ENCODE results near the gene NSD1. TPM values are rescaled to one million over a fixed set of nuclear protein-coding genes. Genes with fewer than 3 reads are reported as not detected.
"Not testable (repeated sequence)": the region's sequence is repeated elsewhere in the genome, so short reads cannot be mapped to it uniquely, and the experiment has no call there.

Gene NSD1
- total RNA-seq, 1 experiment from 2014 or later = 18.3 TPM

- peak; percentile 43 for DNase-seq (ENCODE audit: low read depth)
These were observed 171.0 kb downstream of the NSD1 start for GRCh38 chr5:177304392-177305119.

GRCh38 chr5:177306103-177306640 is 172.6 kb downstream of the NSD1 start:
- not testable (repeated sequence) for DNase-seq (ENCODE audit: low read depth)

GRCh38 chr5:177306674-177307543 is 173.3 kb downstream of the NSD1 start:
- DNase-seq (ENCODE audit: low read depth) = peak; percentile 29

- DNase-seq (ENCODE audit: low read depth) = no peak
These were observed 174.2 kb downstream of the NSD1 start for GRCh38 chr5:177307544-177308363.

GRCh38 chr5:177308740-177309139 is 175.2 kb downstream of the NSD1 start:
- no peak for DNase-seq (ENCODE audit: low read depth)

- peak; percentile 88 for DNase-seq (ENCODE audit: low read depth)
These were observed 176.0 kb downstream of the NSD1 start for GRCh38 chr5:177309351-177310191.

- no peak for DNase-seq (ENCODE audit: low read depth)
These were observed 176.8 kb downstream of the NSD1 start for GRCh38 chr5:177310332-177310731.

GRCh38 chr5:177310757-177311391 is 177.3 kb downstream of the NSD1 start:
- peak; percentile 36 for DNase-seq (ENCODE audit: low read depth)

- no peak for DNase-seq (ENCODE audit: low read depth)
These were observed 177.8 kb downstream of the NSD1 start for GRCh38 chr5:177311392-177311722.

- peak; percentile 97 for DNase-seq (ENCODE audit: low read depth)
These were observed 178.4 kb downstream of the NSD1 start, which contains the start of gene MXD3 for GRCh38 chr5:177311723-177312648. MXD3 (minus strand) TSS chr5:177311898; CDS start chr5:177311830, 68 bp downstream.

- DNase-seq (ENCODE audit: low read depth) = peak; percentile 62
These were observed 179.1 kb downstream of the NSD1 start for GRCh38 chr5:177312649-177313181.

- no peak for DNase-seq (ENCODE audit: low read depth)
These were observed 180.1 kb downstream of the NSD1 start for GRCh38 chr5:177313561-177314259.

GRCh38 chr5:177314376-177315342 is 181.1 kb downstream of the NSD1 start:
- no peak for DNase-seq (ENCODE audit: low read depth)

- no peak for DNase-seq (ENCODE audit: low read depth)
These were observed 181.8 kb downstream of the NSD1 start for GRCh38 chr5:177315411-177315810.

GRCh38 chr5:177316005-177316404 is 182.4 kb downstream of the NSD1 start:
- no peak for DNase-seq (ENCODE audit: low read depth)

GRCh38 chr5:177317959-177318377 is 184.4 kb downstream of the NSD1 start:
- DNase-seq (ENCODE audit: low read depth) = peak; percentile 63
